ENCODE measurements around the gene PPP1R12C.
A peak's percentile ranks its signal among the peaks of the same experiment; 100 is the strongest.
"Not testable (repeated sequence)": the region's sequence is repeated elsewhere in the genome, so short reads cannot be mapped to it uniquely, and the experiment has no call there.

PPP1R12C gene

DNA sequence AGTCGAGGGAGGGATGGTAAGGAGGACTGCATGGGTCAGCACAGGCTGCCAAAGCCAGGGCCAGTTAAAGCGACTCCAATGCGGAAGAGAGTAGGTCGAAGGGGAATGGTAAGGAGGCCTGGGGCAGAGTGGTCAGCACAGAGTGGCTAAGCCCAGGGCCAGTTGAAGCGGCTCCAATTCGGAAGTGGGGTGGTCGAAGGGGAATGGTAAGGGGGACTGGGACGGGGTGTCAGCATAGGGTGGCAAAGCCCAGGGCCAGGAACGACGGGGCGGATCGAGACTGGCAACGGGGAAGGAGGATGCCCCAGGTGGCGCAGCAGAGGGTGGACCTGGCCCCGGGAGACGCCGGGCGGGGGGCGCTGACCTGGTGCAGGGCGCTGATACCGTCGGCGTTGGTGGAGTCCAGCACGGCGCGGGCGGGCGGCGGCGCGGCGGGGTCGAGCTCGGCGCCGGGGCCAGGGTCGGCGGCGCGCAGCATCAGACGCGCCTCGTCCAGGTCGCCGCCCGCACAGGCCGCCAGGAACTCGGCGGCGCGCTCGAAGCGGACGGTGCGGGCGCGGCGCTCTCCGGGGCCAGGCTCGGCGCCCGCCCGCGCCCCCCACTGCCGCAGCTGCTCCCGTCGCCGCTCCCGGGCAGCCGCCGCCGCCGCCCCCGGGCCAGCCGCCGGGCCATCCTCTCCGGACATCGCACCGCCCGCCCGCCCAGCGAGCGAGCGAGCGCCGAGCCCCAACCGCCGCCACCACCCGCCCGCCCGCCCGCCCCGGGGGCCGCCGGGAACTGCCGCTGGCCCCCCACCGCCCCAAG lies at the start of gene PPP1R12C:
TSS of gene PPP1R12C (minus strand) at position 779 of the 804 bp plus-strand sequence. CDS start at position 685, 94 bp downstream.
- peak; percentile 23 for DNase-seq

GRCh38 chr19:55166530-55167268 lies 49.3 kb upstream of the PPP1R12C start, which contains the start of gene DNAAF3:
Gene DNAAF3, minus strand, starts transcription at chr19:55166613. Its CDS starts 200 bp downstream, at chr19:55166413.
- DNase-seq = peak; percentile 40

DNA sequence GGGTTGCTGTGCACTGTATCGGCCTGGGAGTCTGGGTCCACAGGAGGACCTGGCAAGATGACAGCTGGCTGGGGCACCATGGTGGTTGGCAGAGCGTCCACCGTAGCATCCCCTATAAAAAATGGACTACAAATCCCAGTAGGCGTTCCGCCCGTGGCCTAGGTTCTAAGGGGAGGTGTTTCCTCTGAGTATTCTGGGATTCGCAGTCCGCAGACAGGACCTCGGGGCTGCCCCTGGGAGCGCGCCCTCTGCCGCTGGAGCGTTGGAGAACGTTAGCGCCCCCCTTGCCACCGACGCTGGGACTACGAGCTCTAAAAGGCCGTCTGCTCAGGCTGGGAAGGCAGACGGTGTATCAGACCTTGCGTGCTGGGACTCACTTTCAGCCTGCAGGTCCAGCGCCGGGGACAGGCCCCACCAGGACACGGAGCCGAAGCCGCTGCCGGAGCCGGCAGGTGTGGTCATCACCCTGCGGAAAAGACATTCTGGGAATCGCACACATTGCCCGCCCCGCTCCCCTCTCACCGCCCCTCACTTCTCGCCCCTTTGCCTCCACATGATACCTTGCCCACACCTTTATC lies 48.6 kb upstream of the PPP1R12C start:
- DNase-seq = no peak

DNA sequence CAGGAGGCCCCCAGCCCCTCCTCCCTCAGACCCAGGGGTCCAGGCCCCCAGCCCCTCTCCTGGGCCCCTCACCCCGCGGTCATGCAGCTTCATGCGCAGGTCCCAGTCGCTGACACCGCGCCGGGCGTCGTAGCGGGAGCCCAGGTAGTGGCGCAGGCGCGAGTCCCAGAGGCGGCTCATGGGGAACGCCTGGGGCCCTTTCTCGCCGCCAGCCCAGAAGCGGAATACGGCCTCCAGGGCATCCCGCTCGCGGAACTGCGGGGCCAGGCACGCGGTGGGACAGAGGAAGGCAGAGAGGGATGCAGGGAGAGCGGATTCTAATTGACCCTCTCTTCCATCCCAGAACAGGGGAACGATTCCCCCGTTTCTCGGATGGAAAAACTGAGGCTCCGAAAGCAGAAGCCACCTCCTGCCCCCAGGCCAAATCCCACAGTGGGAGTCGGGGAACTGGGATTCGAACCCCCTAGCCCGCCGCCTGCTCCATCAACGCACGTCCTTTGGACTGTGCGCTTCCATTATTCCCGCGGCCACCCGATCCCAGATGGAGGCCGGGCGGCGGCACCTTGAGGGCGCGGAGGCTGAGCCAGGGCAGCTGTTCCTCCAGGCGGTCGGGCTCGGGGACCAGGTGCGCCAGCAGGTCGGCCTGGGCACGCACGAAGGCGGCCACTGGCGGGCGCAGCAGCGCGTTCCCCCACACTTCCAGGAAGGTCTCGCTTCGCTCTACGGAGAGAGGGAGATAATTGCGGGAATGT lies 44.3 kb upstream of the PPP1R12C start:
- DNase-seq = no peak

DNA sequence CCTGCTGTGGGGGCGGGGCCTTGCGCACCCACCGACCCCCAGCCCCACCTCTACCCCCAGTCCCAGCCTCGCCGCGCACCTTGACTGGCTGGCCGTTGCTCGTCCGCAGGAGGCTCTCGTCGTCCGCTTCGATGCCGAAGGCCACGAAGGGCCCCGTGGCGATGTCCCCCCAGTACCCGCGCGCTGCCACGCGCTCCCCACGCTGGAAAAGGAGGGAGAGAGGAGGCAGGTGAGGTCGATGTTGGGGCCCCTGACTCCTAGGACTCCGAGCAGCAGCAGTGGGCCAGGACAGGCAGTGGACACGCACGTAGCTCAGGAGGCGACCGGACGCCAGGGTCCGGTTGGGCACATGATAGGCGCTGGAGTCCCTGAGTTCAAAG lies 43.5 kb upstream of the PPP1R12C start:
- no peak for DNase-seq

GRCh38 chr19:55160128-55160985 lies 42.9 kb upstream of the PPP1R12C start:
- peak; percentile 84 for DNase-seq

GRCh38 chr19:55158848-55159749 lies 41.7 kb upstream of the PPP1R12C start:
- DNase-seq = no peak

DNA sequence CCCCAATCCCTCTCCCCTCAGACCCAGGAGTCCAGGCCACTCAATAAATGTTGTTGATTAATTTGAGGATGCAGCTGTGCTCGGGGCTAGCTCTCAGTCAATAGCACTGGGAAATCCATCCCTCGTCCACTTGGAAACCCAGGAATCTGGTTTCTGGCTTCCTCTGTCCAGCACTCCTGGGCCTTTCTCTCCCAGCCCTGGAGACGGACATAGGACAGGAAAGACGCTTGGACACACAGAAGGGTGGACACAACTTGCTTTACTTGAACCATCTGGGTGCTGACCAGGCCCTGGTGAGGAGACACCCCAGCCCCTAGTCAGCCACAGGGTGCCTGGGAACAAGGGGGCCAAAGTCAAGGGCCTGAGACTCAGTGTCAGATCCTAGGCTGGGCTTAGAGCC lies 41.0 kb upstream of the PPP1R12C start:
- DNase-seq = no peak

- no peak for DNase-seq
Observed at GRCh38 chr19:55157064-55157908, 39.8 kb upstream of the PPP1R12C start, which contains the start of gene TNNI3. Gene TNNI3, minus strand, starts transcription at chr19:55157732. Its CDS starts 143 bp downstream, at chr19:55157589.

- peak; percentile 37 for DNase-seq
Observed at GRCh38 chr19:55156202-55157063, 39.0 kb upstream of the PPP1R12C start.

- not testable (repeated sequence) for DNase-seq
Observed at GRCh38 chr19:55155784-55156183, 38.3 kb upstream of the PPP1R12C start.

DNA sequence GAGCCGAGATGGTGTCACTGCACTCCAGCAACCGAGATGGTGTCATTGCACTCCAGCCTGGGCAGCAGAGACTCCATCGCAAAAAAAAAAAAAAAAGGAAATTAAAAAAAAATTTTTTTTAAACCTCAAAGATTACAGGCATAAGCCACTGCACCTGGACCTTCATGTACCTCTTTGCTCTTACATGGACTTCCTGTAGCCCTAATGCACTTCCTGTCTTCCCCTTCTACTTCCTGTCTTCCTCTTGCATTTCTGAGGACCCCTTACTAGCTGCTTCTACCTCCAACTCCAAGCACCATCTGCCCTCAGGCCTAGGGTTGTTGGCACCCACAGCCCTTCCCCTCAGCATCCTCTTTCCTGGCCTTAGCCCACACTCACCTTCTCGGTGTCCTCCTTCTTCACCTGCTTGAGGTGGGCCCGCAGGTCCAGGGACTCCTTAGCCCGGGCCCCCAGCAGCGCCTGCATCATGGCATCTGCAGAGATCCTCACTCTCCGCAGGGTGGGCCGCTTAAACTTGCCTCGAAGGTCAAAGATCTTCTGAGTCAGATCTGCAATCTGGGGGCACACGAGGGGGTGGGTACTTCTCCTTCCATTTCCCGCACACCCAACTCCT lies 36.3 kb upstream of the PPP1R12C start:
- DNase-seq = no peak

DNA sequence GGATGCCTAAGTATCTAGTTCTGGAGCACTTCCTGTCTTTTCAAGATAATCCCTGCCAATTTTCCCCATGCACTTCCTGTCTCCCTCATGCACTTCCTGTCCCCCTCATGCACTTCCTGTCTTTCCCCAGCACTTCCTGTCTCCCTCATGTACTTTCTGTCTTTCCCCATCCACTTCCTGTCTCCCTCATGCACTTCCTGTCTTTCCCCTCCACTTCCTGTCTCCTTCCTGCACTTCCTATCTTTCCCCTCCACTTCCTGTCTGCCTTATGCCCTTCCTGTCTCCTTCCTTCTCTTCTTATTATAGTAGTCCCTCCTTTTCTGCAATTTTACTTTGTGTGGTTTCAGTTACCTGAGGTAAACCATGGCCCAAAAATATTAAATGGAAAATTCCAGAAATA lies 34.6 kb upstream of the PPP1R12C start:
- no peak for DNase-seq

DNA sequence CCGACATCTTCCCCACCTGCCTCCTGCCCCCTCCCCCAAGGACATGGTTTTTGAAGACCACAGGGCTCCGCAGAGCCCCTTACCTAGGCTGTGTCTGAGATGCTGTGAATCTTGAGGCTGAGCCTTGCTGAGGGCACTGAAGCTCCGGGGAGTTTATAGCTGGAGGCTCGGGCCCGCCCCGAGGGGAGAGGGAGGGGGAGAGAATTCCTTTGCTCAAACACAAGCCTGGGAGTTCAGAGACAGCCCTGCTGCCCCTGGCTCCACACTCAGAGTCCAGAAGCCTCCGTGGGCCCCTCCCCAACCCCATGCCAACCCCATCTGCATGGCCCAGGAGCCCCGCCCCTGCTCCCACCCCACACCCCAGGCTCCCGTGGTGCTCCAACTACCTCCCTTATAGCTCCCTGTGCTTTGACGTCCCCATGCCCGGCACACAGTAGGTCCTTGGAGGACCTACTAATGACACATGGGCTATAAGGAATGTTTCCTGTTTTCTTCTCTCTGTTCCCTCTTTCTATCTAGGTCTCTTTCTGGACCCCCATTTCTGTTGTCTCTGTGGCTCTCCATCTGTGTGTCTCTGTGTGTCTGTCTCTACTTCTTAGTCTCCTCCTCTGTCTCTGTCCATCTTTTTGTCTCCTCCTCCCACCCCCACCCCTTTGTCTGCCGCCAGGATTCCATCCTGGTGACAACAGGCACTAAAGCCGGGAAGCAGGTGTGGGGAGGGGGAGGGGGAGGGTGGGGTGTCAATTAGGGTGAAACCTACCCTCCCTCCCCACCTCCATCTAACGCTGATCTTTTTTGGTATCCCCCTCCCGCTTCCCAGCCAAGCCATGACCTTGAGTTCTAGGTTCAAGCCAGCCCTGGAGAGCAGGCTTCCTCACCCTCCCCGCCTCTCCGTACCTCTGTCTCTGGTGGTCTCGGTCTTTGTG lies 31.9 kb upstream of the PPP1R12C start, which contains the start of gene TNNT1:
TSS of gene TNNT1 (minus strand) at position 129 of the 926 bp plus-strand sequence. CDS start 2,049 bp downstream, outside the sequence.
- DNase-seq = no peak

GRCh38 chr19:55147545-55148251 lies 30.3 kb upstream of the PPP1R12C start:
- DNase-seq = no peak

DNA sequence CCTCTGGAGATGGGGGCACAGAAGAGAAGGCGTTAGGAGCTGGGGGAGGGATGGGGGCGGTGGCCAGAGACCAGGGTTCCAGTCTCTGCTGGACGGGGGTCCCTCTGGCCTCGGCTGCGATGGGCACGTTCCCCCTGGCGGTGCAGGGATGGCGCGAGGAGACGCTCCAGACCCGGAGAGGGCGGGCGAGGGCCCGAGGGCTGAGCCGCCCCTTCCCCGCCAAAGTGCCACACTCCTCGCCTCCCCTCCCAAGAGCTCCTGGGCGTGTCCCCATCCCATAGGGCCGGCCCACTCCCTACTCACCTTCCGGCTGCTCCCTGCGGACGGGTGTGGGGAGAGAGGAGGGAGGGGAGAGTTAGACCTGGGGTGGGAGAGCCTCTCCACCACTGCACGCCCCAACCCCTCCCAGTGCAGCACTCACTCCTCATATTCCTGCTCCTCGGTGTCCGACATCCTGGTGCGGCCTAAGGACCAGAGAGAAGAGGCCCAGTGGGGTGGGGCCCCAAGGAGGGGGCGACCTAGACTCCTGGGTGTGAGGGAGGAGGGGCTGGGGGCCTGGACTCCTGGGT lies 29.4 kb upstream of the PPP1R12C start:
- no peak for DNase-seq
